Measurements from ENCODE around the gene FANCC. TPM values are rescaled to one million over a fixed set of nuclear protein-coding genes. Genes with fewer than 3 reads are reported as not detected.
"Not testable (repeated sequence)": the region's sequence is repeated elsewhere in the genome, so short reads cannot be mapped to it uniquely, and the experiment has no call there.

FANCC gene
- total RNA-seq, 4 donors from 2014 or later: 2.2 to 9.3 (median 6.5) TPM

GRCh38 chr9:95297760-95298159 lies 19.7 kb downstream of the FANCC start:
- intact Hi-C loops (cut with DNase I): no loop called here
- 95 to 100% methylated on average over 1 of the region's 1 CpG for WGBS, 2 donors
- DNase-seq: no peak
- Histone ChIP-seq H3K36me3 (no peaks in the 10 kb centered on the region), H3K9me3 (no peaks in the 10 kb centered on the region), H3K4me1 (no peaks in the 10 kb centered on the region), H3K27ac (no peak overlapping the region), H3K4me3 (no peak overlapping the region), H3K27me3 (no peaks in the 10 kb centered on the region)
- TF ChIP-seq POLR2A (IDR thresholded peaks at IDR 0.05): no peak
- TF ChIP-seq CTCF (IDR thresholded peaks at IDR 0.05): no peak

DNA sequence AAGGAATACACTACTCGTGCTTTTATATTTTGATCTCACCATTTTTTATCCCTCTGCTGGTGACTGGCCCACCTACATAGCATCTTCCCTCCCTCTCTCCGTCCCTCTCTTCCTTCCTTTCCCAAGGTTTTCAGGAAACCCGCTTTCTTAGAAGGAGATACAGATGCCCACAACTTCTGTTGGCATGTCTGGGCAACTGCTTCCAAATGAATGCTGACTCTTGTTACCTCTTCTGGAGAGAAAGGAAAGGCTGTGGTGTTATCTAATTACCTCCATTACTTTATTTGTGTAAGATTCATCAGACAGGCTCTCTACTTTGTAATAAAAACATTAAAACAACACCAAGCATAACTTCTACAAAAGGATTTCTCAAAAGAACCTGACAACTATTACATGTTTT lies 20.2 kb downstream of the FANCC start:
- no peak overlapping the region for H3K4me3 ChIP-seq
- TF ChIP-seq CTCF (IDR thresholded peaks at IDR 0.05) (no peak), POLR2A (IDR thresholded peaks at IDR 0.05) (no peak)
- no peaks in the 10 kb centered on the region for H3K4me1 ChIP-seq
- DNase-seq: no peak
- WGBS, 2 donors: 83 to 84% methylated on average over 3 of the region's 3 CpGs
- no peaks in the 10 kb centered on the region for H3K36me3 ChIP-seq
- H3K9me3 ChIP-seq: no peaks in the 10 kb centered on the region
- no peaks in the 10 kb centered on the region for H3K27me3 ChIP-seq
- intact Hi-C loops (cut with DNase I): no loop called here
- H3K27ac ChIP-seq: no peak overlapping the region

GRCh38 chr9:95296761-95297160 lies 20.7 kb downstream of the FANCC start:
- Histone ChIP-seq H3K27me3 (no peaks in the 10 kb centered on the region), H3K36me3 (no peaks in the 10 kb centered on the region), H3K27ac (no peak overlapping the region), H3K9me3 (no peaks in the 10 kb centered on the region), H3K4me3 (no peak overlapping the region), H3K4me1 (no peaks in the 10 kb centered on the region)
- 96 to 100% methylated on average over 1 of the region's 1 CpG for WGBS, 2 donors
- TF ChIP-seq POLR2A (IDR thresholded peaks at IDR 0.05) (no peak), CTCF (IDR thresholded peaks at IDR 0.05) (no peak)
- intact Hi-C loops (cut with DNase I): no loop called here
- DNase-seq: no peak

DNA sequence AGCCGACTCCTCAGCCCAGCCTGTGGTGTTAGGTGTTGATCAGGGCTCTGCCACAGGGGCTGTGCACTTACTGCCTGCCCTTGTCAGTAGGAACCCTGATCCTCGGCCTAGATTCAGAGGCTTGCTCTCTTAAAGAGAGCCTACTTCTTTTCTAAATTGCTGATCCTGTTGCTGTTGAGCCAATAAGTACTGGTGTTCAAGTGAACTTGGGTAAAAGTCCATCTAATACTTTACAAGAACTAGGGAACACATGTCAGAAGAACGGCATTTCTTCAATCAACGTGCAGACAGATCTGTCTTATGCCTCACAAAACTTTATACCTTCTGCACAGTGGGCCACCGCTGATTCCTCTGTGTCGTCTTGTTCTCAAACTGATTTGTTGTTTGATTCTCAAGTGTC lies 24.2 kb downstream of the FANCC start:
- intact Hi-C loops (cut with DNase I); H3K4me3 ChIP-seq; H3K4me1 ChIP-seq; H3K9me3 ChIP-seq; H3K27me3 ChIP-seq; DNase-seq; H3K36me3 ChIP-seq; H3K27ac ChIP-seq: not testable (repeated sequence)
- 90 to 95% methylated on average over 6 of the region's 6 CpGs for WGBS, 2 donors

DNA sequence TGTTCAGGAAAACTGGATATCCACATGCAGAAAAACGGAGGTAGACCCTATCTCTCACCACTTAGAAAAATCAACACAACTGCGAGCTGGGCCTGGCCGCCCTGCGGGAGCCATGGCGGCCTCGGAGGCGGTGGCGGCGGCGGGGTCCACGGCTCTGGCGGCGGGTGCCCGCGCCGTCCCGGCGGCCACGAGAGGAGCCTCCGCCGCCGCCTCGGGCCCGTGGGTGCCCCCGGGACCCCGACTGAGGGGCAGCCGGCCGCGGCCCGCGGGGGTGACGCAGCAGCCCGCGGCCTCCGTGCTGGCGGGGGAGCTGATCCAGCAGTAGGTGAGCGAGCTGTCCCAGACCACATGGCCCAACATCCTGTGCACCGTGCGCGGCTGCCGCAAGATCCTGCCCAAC lies 25.3 kb downstream of the FANCC start:
- no peaks in the 10 kb centered on the region for H3K9me3 ChIP-seq
- no peaks in the 10 kb centered on the region for H3K36me3 ChIP-seq
- WGBS, 2 donors: 93 to 96% methylated on average over 22 to 23 of the region's 41 CpGs
- H3K4me3 ChIP-seq: no peak overlapping the region
- no peaks in the 10 kb centered on the region for H3K4me1 ChIP-seq
- no peaks in the 10 kb centered on the region for H3K27me3 ChIP-seq
- TF ChIP-seq POLR2A (IDR thresholded peaks at IDR 0.05): no peak
- no peak for TF ChIP-seq CTCF (IDR thresholded peaks at IDR 0.05)
- DNase-seq: no peak
- intact Hi-C loops (cut with DNase I): no loop called here
- H3K27ac ChIP-seq: no peak overlapping the region

GRCh38 chr9:95286151-95286550 lies 31.4 kb downstream of the FANCC start:
- TF ChIP-seq POLR2A (IDR thresholded peaks at IDR 0.05): no peak
- TF ChIP-seq CTCF (IDR thresholded peaks at IDR 0.05): no peak
- Histone ChIP-seq H3K36me3 (no peaks in the 10 kb centered on the region), H3K4me1 (peaks cover 0 to 16% (median 3%) of the 10 kb centered on the region in 3 donors), H3K27me3 (no peaks in the 10 kb centered on the region), H3K9me3 (peaks cover 0 to 4% (median 0%) of the 10 kb centered on the region in 3 donors), H3K27ac (no peak overlapping the region), H3K4me3 (no peak overlapping the region)
- intact Hi-C loops (cut with DNase I): no loop called here
- no peak for DNase-seq
- 54 to 58% methylated on average over 2 of the region's 2 CpGs for WGBS, 2 donors
